Retinal pigment epithelial cell (primary cell): ENCODE measurements around the gene SPAAR.

Source experiments
- DNase-seq: peaks from one replicate; pipeline ENCODE4 v3.0.0-alpha.2; 2010; ENCODE audit warnings: low read depth
- H3K4me3 ChIP-seq: 2 replicates; pipeline ENCODE4 v1.5.1; 2011; ENCODE audit warnings: mild to moderate bottlenecking, low read length, control low read depth, moderate library complexity
- CTCF ChIP-seq: conservative IDR thresholded peaks from 2 replicates; pipeline ENCODE4 v1.5.1; 2011; ENCODE audit warnings: low read depth, low read length, control low read depth, inconsistent platforms

Gene SPAAR

GRCh38 chr9:35909274-35909673 is at the start of gene SPAAR:
Gene SPAAR, plus strand, starts transcription at chr9:35909490. Its CDS starts 974 bp downstream, at chr9:35910464.
- DNase-seq: no peak
- TF ChIP-seq CTCF: no peak
- H3K4me3 ChIP-seq: no peak within 1 kb of the TSS

GRCh38 chr9:35859990-35860339 is 49.3 kb upstream of the SPAAR start:
- DNase-seq: no peak
- no peak for TF ChIP-seq CTCF
- H3K4me3 ChIP-seq: no peak overlapping the region

GRCh38 chr9:35861161-35861897 is 48.0 kb upstream of the SPAAR start:
- no peak for DNase-seq
- no peak for TF ChIP-seq CTCF
- no peak overlapping the region for H3K4me3 ChIP-seq

- TF ChIP-seq CTCF: no peak
- no peak for DNase-seq
- H3K4me3 ChIP-seq: no peak overlapping the region
Measured at GRCh38 chr9:35862328-35862727, 47.0 kb upstream of the SPAAR start.

GRCh38 chr9:35863583-35863982 is 45.7 kb upstream of the SPAAR start:
- DNase-seq: no peak
- no peak overlapping the region for H3K4me3 ChIP-seq
- no peak for TF ChIP-seq CTCF

GRCh38 chr9:35864695-35865255 is 44.5 kb upstream of the SPAAR start:
- no peak for DNase-seq
- no peak for TF ChIP-seq CTCF
- H3K4me3 ChIP-seq: no peak overlapping the region

GRCh38 chr9:35867538-35867937 is 41.8 kb upstream of the SPAAR start:
- DNase-seq: no peak
- TF ChIP-seq CTCF: no peak
- no peak overlapping the region for H3K4me3 ChIP-seq
